CD4-positive, alpha-beta T cell treated with Interleukin-10 for 1 hour (primary cell): ENCODE measurements around the gene PLD4.
"Not testable (repeated sequence)": the region's sequence is repeated elsewhere in the genome, so short reads cannot be mapped to it uniquely, and the experiment has no call there.

Experiments
- DNase-seq: peaks from one replicate; pipeline ENCODE4 v3.0.0-alpha.2; 2020

PLD4 gene

GRCh38 chr14:104924421-104925213 lies at the start of gene PLD4:
Gene PLD4, plus strand, starts transcription at chr14:104924879. Its CDS starts 2,262 bp downstream, at chr14:104927141.
- no peak for DNase-seq

- no peak for DNase-seq
Observed at GRCh38 chr14:104875412-104875751, 49.3 kb upstream of the PLD4 start.

- no peak for DNase-seq
Observed at GRCh38 chr14:104875811-104876210, 48.9 kb upstream of the PLD4 start.

GRCh38 chr14:104876251-104876699 lies 48.4 kb upstream of the PLD4 start:
- peak; percentile 29 for DNase-seq

- no peak for DNase-seq
Observed at GRCh38 chr14:104877066-104877805, 47.4 kb upstream of the PLD4 start.

- DNase-seq: no peak
Observed at GRCh38 chr14:104877806-104878550, 46.7 kb upstream of the PLD4 start.

GRCh38 chr14:104878582-104878981 lies 46.1 kb upstream of the PLD4 start:
- DNase-seq: no peak

- DNase-seq: no peak
Observed at GRCh38 chr14:104879201-104879982, 45.3 kb upstream of the PLD4 start.

GRCh38 chr14:104879983-104880565 lies 44.6 kb upstream of the PLD4 start:
- no peak for DNase-seq

- no peak for DNase-seq
Observed at GRCh38 chr14:104880584-104881210, 44.0 kb upstream of the PLD4 start.

GRCh38 chr14:104881369-104881979 lies 43.2 kb upstream of the PLD4 start:
- DNase-seq: no peak

GRCh38 chr14:104882325-104882973 lies 42.2 kb upstream of the PLD4 start:
- DNase-seq: no peak

- no peak for DNase-seq
Observed at GRCh38 chr14:104882991-104883660, 41.6 kb upstream of the PLD4 start.

- DNase-seq: no peak
Observed at GRCh38 chr14:104883681-104884361, 40.9 kb upstream of the PLD4 start.

GRCh38 chr14:104884381-104884780 lies 40.3 kb upstream of the PLD4 start:
- not testable (repeated sequence) for DNase-seq

- no peak for DNase-seq
Observed at GRCh38 chr14:104885031-104885972, 39.4 kb upstream of the PLD4 start.

- no peak for DNase-seq
Observed at GRCh38 chr14:104885973-104886689, 38.5 kb upstream of the PLD4 start.
